K562 (cell line): ENCODE measurements around the gene GSTA5. TPM values are rescaled to one million over a fixed set of nuclear protein-coding genes. Genes with fewer than 3 reads are reported as not detected.
"Not testable (repeated sequence)": the region's sequence is repeated elsewhere in the genome, so short reads cannot be mapped to it uniquely, and the experiment has no call there.

Source experiments
- ATAC-seq: fragments of 200-7000 bp; cut with Tn5 transposase; 3 replicates; pipeline ENCODE4 v1.9.1; 2020; ENCODE audit warnings: moderate library complexity
- BruUV-seq: library from RNA; stranded (reverse); fragments of 400-500 nt; replicated peaks from 2 replicates; lab custom pipeline; 2021; lab: Mats Ljungman, UMichigan
- CTCF ChIA-PET: fragments of 300-600 bp; formaldehyde crosslinking; extraction: SDS; loops from one replicate; lab custom pipeline; 2021; ENCODE audit warnings: low intra/inter-chr PET ratio; lab: Yijun Ruan, JAX
- POLR2A ChIA-PET: fragments of 300-600, 350-650 bp; sonication (Branson Sonifier 250); formaldehyde crosslinking; extraction: SDS; loops from one replicate; lab custom pipeline; 2021; ENCODE audit warnings: antibody characterized with exemption, inconsistent platforms; lab: Yijun Ruan, JAX
- DNase-seq, 4 experiments: peaks; one replicate each; pipeline versions ENCODE4 v3.0.0 to v3.0.0-alpha.2; 2011 to 2018; ENCODE audit warnings: low spot score in 3 of 4, mixed read lengths in 3 of 4; ENCODE audit errors: extremely low read depth in 1 of 4
- FAIRE-seq: peaks from 2 replicates; lab custom pipeline; 2011; peaks lifted over from hg19 to GRCh38; lab: Jason Lieb, UNC
- H2AFZ ChIP-seq: 2 replicates; pipeline ENCODE4 v1.6.0; 2011; ENCODE audit warnings: low read depth, low read length, control low read depth, inconsistent platforms
- H3K27ac ChIP-seq: fragments of 200-600 bp; 3 replicates; pipeline ENCODE4 v1.8.0; 2011; ENCODE audit warnings: low read depth, mild to moderate bottlenecking, control low read depth, inconsistent platforms, low read length, moderate library complexity, mixed read lengths; ENCODE audit errors: extremely low read depth
- H3K27me3 ChIP-seq, 2 experiments: fragments of 300-600 bp in 1 of 2; 2 replicates in 1 of 2; 3 replicates in 1 of 2; pipeline versions ENCODE4 v1.6.0 to v1.8.0; 2011; ENCODE audit warnings: inconsistent platforms in 2 of 2, low read length in 2 of 2, mild to moderate bottlenecking in 1 of 2, mixed read lengths in 1 of 2, moderate library complexity in 1 of 2; ENCODE audit not compliant: control insufficient read depth in 2 of 2, insufficient read depth in 2 of 2
- H3K36me3 ChIP-seq: fragments of 300-600 bp; 3 replicates; pipeline ENCODE4 v1.8.0; 2011; ENCODE audit warnings: mild to moderate bottlenecking, low read length, inconsistent platforms; ENCODE audit not compliant: control insufficient read depth, insufficient read depth
- H3K4me1 ChIP-seq, 2 experiments: fragments of 200-600 bp in 1 of 2; replicated peaks in 1 of 2; 2 replicates in 1 of 2; 3 replicates in 1 of 2; pipeline versions ENCODE4 v1.5.1 to v1.8.0; 2011; ENCODE audit warnings: inconsistent platforms in 2 of 2, low read length in 2 of 2, mild to moderate bottlenecking in 1 of 2, mixed read lengths in 1 of 2, moderate library complexity in 1 of 2; ENCODE audit not compliant: control insufficient read depth in 2 of 2, insufficient read depth in 2 of 2
- H3K4me2 ChIP-seq: 2 replicates; pipeline ENCODE4 v1.6.1; 2011; ENCODE audit warnings: low read length, control low read depth, inconsistent platforms, mixed read lengths; ENCODE audit not compliant: insufficient read depth
- H3K4me3 ChIP-seq: fragments of 200-600 bp; sonication (generic), shearing (Covaris generic); 2 replicates; pipeline ENCODE4 v1.5.1; 2016; ENCODE audit warnings: control low read depth, inconsistent platforms
- H3K79me2 ChIP-seq: fragments of 200-600 bp; 3 replicates; pipeline ENCODE4 v1.8.0; 2011; ENCODE audit warnings: low read length, inconsistent platforms; ENCODE audit not compliant: control insufficient read depth, insufficient read depth
- H3K9ac ChIP-seq, 2 experiments: 2 replicates each; pipeline versions ENCODE4 v1.6.0 to v1.6.1; 2011; ENCODE audit warnings: low read depth in 2 of 2, low read length in 2 of 2, control low read depth in 1 of 2, inconsistent platforms in 1 of 2, mild to moderate bottlenecking in 1 of 2, mixed read lengths in 1 of 2; ENCODE audit not compliant: insufficient read depth in 1 of 2
- H3K9me1 ChIP-seq: one replicate; pipeline ENCODE4 v1.6.0; 2011; ENCODE audit warnings: inconsistent platforms, mild to moderate bottlenecking, low read length, moderate library complexity; ENCODE audit not compliant: control insufficient read depth, insufficient read depth
- H3K9me3 ChIP-seq: replicated peaks from 2 replicates; pipeline ENCODE4 v1.5.1; 2011; ENCODE audit warnings: low read depth, low read length, inconsistent platforms; ENCODE audit not compliant: control insufficient read depth, insufficient read depth
- H4K20me1 ChIP-seq: replicated peaks from 2 replicates; pipeline ENCODE4 v1.6.1; 2011; ENCODE audit warnings: low read length, inconsistent platforms, mixed read lengths; ENCODE audit not compliant: control insufficient read depth, insufficient read depth
- RBM25 ChIP-seq: fragments of 200-400 bp; formaldehyde crosslinking; IDR thresholded peaks from 2 replicates; pipeline ENCODE4 v1.6.1; 2018; ENCODE audit warnings: low read length, low read depth, moderate library complexity; ENCODE audit not compliant: severe bottlenecking
- in situ Hi-C: fragments of 300-500 bp; cut with MboI; formaldehyde crosslinking; loops from 4 replicates; pipeline ENCODE4 v1.15.0; 2018; ENCODE audit warnings: inconsistent platforms, mixed read lengths
- intact Hi-C: fragments of 100-400 bp; cut with micrococcal nuclease; formaldehyde crosslinking; loops from 2 replicates; pipeline ENCODE4 v1.14.2; 2022
- polyA plus RNA-seq, 8 experiments: library from polyadenylated mRNA; depleted of rRNA in 4 of 8; stranded (reverse) in 5 of 8; unstranded in 3 of 8; fragments of >200 nt; fragmentation: Nextera tagmentation in 2 of 8; fragmentation: Illumina TruSeq in 1 of 8; extraction: Ambion mirVana in 2 of 8; extraction: Trizol in 1 of 8; gene quantifications; 2 replicates each; pipeline versions ENCODE4 v1.2.1 to v1.2.3, GENCODE V29; 2011 to 2014; ENCODE audit warnings: inconsistent platforms in 1 of 8, missing spikeins in 1 of 8
- total RNA-seq, 7 experiments: library from RNA; depleted of rRNA in 6 of 7; stranded (reverse); fragments of >200 nt in 6 of 7; fragmentation: Illumina TruSeq in 2 of 7; extraction: Trizol in 2 of 7; gene quantifications; 2 replicates each; pipeline versions ENCODE4 v1.2.1 to v1.2.3, GENCODE V29; 2011 to 2021; ENCODE audit warnings: low replicate concordance in 1 of 7

Gene GSTA5
- total and polyA plus RNA-seq, 9 of the 15 experiments (the other 6 are each of a cell fraction or from before 2014, with no cell fraction given): not detected

- not testable (repeated sequence) for FAIRE-seq
Observed at GRCh38 chr6:52782209-52782608, 58.4 kb downstream of the GSTA5 start.

More at GRCh38 chr6:52782209-52782608, 58.4 kb downstream of the GSTA5 start:
- H3K27me3 ChIP-seq, in situ Hi-C loops, CTCF ChIA-PET, H2AFZ ChIP-seq, H3K9ac ChIP-seq, DNase-seq, H3K9me1 ChIP-seq, H3K27ac ChIP-seq, BruUV-seq, H3K4me2 ChIP-seq, H3K9me3 ChIP-seq, H3K36me3 ChIP-seq, POLR2A ChIA-PET, H4K20me1 ChIP-seq, H3K4me3 ChIP-seq, H3K4me1 ChIP-seq, intact Hi-C loops, H3K79me2 ChIP-seq, ATAC-seq: not testable (repeated sequence)
- TF ChIP-seq RBM25: peak; percentile 51

Other genes starting within 250 kb of the GSTA5 start
- 3.5 and 5.4 TPM in 2 replicates for gene TMEM14A, start 169.7 kb downstream of the GSTA5 start, total RNA-seq (2014; rRNA removed)
- 9.5 and 10.2 TPM in 2 replicates for gene TMEM14A, start 169.7 kb downstream of the GSTA5 start, total RNA-seq (2014; rRNA removed; fragmentation: Illumina TruSeq; extraction: Trizol)
- gene TMEM14A, start 169.7 kb downstream of the GSTA5 start, total RNA-seq (2015; rRNA removed; fragmentation: Illumina TruSeq; extraction: Trizol): 8.5 and 10.0 TPM in 2 replicates
- 7.4 and 8.1 TPM in 2 replicates for gene TMEM14A, start 169.7 kb downstream of the GSTA5 start, total RNA-seq (2021)
- gene TMEM14A, start 169.7 kb downstream of the GSTA5 start, polyA plus RNA-seq (2011; rRNA removed): 6.1 and 10.7 TPM in 2 replicates
- 6.1 and 6.9 TPM in 2 replicates for gene TMEM14A, start 169.7 kb downstream of the GSTA5 start, polyA plus RNA-seq (2014; fragmentation: Illumina TruSeq; extraction: Trizol)
- 10 to 100 TPM; 32.5 to 43.3 TPM for gene TMEM14A, start 169.7 kb downstream of the GSTA5 start, polyA plus RNA-seq (2014; fragmentation: Nextera tagmentation; extraction: Ambion mirVana)
- 6.2 and 8.0 TPM in 2 replicates for gene TMEM14A, start 169.7 kb downstream of the GSTA5 start, polyA plus RNA-seq (2014; rRNA removed)
- gene GSTA2, start 77.3 kb downstream of the GSTA5 start, total RNA-seq (2014; rRNA removed): 0.12 TPM in 1 of 2 replicates, not detected in the other
- 0.11 TPM in 1 of 2 replicates, not detected in the other for gene GSTA2, start 77.3 kb downstream of the GSTA5 start, total RNA-seq (2014; rRNA removed; fragmentation: Illumina TruSeq; extraction: Trizol)
- gene GSTA2, start 77.3 kb downstream of the GSTA5 start, total RNA-seq (2015; rRNA removed; fragmentation: Illumina TruSeq; extraction: Trizol): 0.14 TPM in 1 of 2 replicates, not detected in the other
- gene GSTA2, start 77.3 kb downstream of the GSTA5 start, total RNA-seq (2021): not detected in 2 replicates
- 0.15 TPM in 1 of 2 replicates, not detected in the other for gene GSTA2, start 77.3 kb downstream of the GSTA5 start, polyA plus RNA-seq (2011; rRNA removed)
- 0.12 TPM in 1 of 2 replicates, not detected in the other for gene GSTA2, start 77.3 kb downstream of the GSTA5 start, polyA plus RNA-seq (2014; fragmentation: Illumina TruSeq; extraction: Trizol)
- under 1 TPM; 0.18 to 0.24 TPM for gene GSTA2, start 77.3 kb downstream of the GSTA5 start, polyA plus RNA-seq (2014; fragmentation: Nextera tagmentation; extraction: Ambion mirVana)
- 0.08 and 0.13 TPM in 2 replicates for gene GSTA2, start 77.3 kb downstream of the GSTA5 start, polyA plus RNA-seq (2014; rRNA removed)
- gene GSTA1, start 37.0 kb downstream of the GSTA5 start, total RNA-seq (2014; rRNA removed): not detected in 2 replicates
- gene GSTA1, start 37.0 kb downstream of the GSTA5 start, total RNA-seq (2014; rRNA removed; fragmentation: Illumina TruSeq; extraction: Trizol): not detected in 2 replicates
- not detected in 2 replicates for gene GSTA1, start 37.0 kb downstream of the GSTA5 start, total RNA-seq (2015; rRNA removed; fragmentation: Illumina TruSeq; extraction: Trizol)
- gene GSTA1, start 37.0 kb downstream of the GSTA5 start, total RNA-seq (2021): 0.42 and 0.45 TPM in 2 replicates
- not detected in 2 replicates for gene GSTA1, start 37.0 kb downstream of the GSTA5 start, polyA plus RNA-seq (2011; rRNA removed)
- not detected in 2 replicates for gene GSTA1, start 37.0 kb downstream of the GSTA5 start, polyA plus RNA-seq (2014; fragmentation: Illumina TruSeq; extraction: Trizol)
- not detected for gene GSTA1, start 37.0 kb downstream of the GSTA5 start, polyA plus RNA-seq (2014; fragmentation: Nextera tagmentation; extraction: Ambion mirVana)
- not detected in 2 replicates for gene GSTA1, start 37.0 kb downstream of the GSTA5 start, polyA plus RNA-seq (2014; rRNA removed)
- not detected in 2 replicates for gene GSTA3, start 68.9 kb upstream of the GSTA5 start, total RNA-seq (2014; rRNA removed)
- gene GSTA3, start 68.9 kb upstream of the GSTA5 start, total RNA-seq (2014; rRNA removed; fragmentation: Illumina TruSeq; extraction: Trizol): not detected in 2 replicates
- not detected in 2 replicates for gene GSTA3, start 68.9 kb upstream of the GSTA5 start, total RNA-seq (2015; rRNA removed; fragmentation: Illumina TruSeq; extraction: Trizol)
- not detected in 2 replicates for gene GSTA3, start 68.9 kb upstream of the GSTA5 start, total RNA-seq (2021)
- not detected in 2 replicates for gene GSTA3, start 68.9 kb upstream of the GSTA5 start, polyA plus RNA-seq (2011; rRNA removed)
- gene GSTA3, start 68.9 kb upstream of the GSTA5 start, polyA plus RNA-seq (2014; fragmentation: Illumina TruSeq; extraction: Trizol): not detected in 2 replicates
- gene GSTA3, start 68.9 kb upstream of the GSTA5 start, polyA plus RNA-seq (2014; fragmentation: Nextera tagmentation; extraction: Ambion mirVana): not detected
- not detected in 2 replicates for gene GSTA3, start 68.9 kb upstream of the GSTA5 start, polyA plus RNA-seq (2014; rRNA removed)
- 1.3 and 1.5 TPM in 2 replicates for gene GSTA4, start 154.5 kb upstream of the GSTA5 start, total RNA-seq (2014; rRNA removed)
- 1.7 and 2.0 TPM in 2 replicates for gene GSTA4, start 154.5 kb upstream of the GSTA5 start, total RNA-seq (2014; rRNA removed; fragmentation: Illumina TruSeq; extraction: Trizol)
- 0.98 and 1.7 TPM in 2 replicates for gene GSTA4, start 154.5 kb upstream of the GSTA5 start, total RNA-seq (2015; rRNA removed; fragmentation: Illumina TruSeq; extraction: Trizol)
- 0.89 and 1.4 TPM in 2 replicates for gene GSTA4, start 154.5 kb upstream of the GSTA5 start, total RNA-seq (2021)
- 3.1 and 3.4 TPM in 2 replicates for gene GSTA4, start 154.5 kb upstream of the GSTA5 start, polyA plus RNA-seq (2011; rRNA removed)
- 2.4 and 2.8 TPM in 2 replicates for gene GSTA4, start 154.5 kb upstream of the GSTA5 start, polyA plus RNA-seq (2014; fragmentation: Illumina TruSeq; extraction: Trizol)
- gene GSTA4, start 154.5 kb upstream of the GSTA5 start, polyA plus RNA-seq (2014; fragmentation: Nextera tagmentation; extraction: Ambion mirVana): 1 to 10 TPM; 2.6 to 4.0 TPM
- gene GSTA4, start 154.5 kb upstream of the GSTA5 start, polyA plus RNA-seq (2014; rRNA removed): 2.0 and 2.6 TPM in 2 replicates
- 2.0 and 2.9 TPM in 2 replicates for gene CILK1, start 221.0 kb upstream of the GSTA5 start, total RNA-seq (2014; rRNA removed)
- gene CILK1, start 221.0 kb upstream of the GSTA5 start, total RNA-seq (2014; rRNA removed; fragmentation: Illumina TruSeq; extraction: Trizol): 4.9 and 5.0 TPM in 2 replicates
- 4.3 TPM in 2 replicates for gene CILK1, start 221.0 kb upstream of the GSTA5 start, total RNA-seq (2015; rRNA removed; fragmentation: Illumina TruSeq; extraction: Trizol)
- 4.4 and 4.5 TPM in 2 replicates for gene CILK1, start 221.0 kb upstream of the GSTA5 start, total RNA-seq (2021)
- gene CILK1, start 221.0 kb upstream of the GSTA5 start, polyA plus RNA-seq (2011; rRNA removed): 4.3 and 4.4 TPM in 2 replicates
- 4.5 and 5.0 TPM in 2 replicates for gene CILK1, start 221.0 kb upstream of the GSTA5 start, polyA plus RNA-seq (2014; fragmentation: Illumina TruSeq; extraction: Trizol)
- gene CILK1, start 221.0 kb upstream of the GSTA5 start, polyA plus RNA-seq (2014; fragmentation: Nextera tagmentation; extraction: Ambion mirVana): 1 to 10 TPM; 1.4 to 1.6 TPM
- 3.5 and 4.1 TPM in 2 replicates for gene CILK1, start 221.0 kb upstream of the GSTA5 start, polyA plus RNA-seq (2014; rRNA removed)
- gene FBXO9, start 224.6 kb upstream of the GSTA5 start, total RNA-seq (2014; rRNA removed): 27.6 and 44.5 TPM in 2 replicates
- gene FBXO9, start 224.6 kb upstream of the GSTA5 start, total RNA-seq (2014; rRNA removed; fragmentation: Illumina TruSeq; extraction: Trizol): 52.5 and 61.7 TPM in 2 replicates
- 49.6 and 52.6 TPM in 2 replicates for gene FBXO9, start 224.6 kb upstream of the GSTA5 start, total RNA-seq (2015; rRNA removed; fragmentation: Illumina TruSeq; extraction: Trizol)
- 79.9 and 85.3 TPM in 2 replicates for gene FBXO9, start 224.6 kb upstream of the GSTA5 start, total RNA-seq (2021)
- gene FBXO9, start 224.6 kb upstream of the GSTA5 start, polyA plus RNA-seq (2011; rRNA removed): 80.2 and 80.9 TPM in 2 replicates
- gene FBXO9, start 224.6 kb upstream of the GSTA5 start, polyA plus RNA-seq (2014; fragmentation: Illumina TruSeq; extraction: Trizol): 53.6 and 61.7 TPM in 2 replicates
- 10 to 100 TPM; 10.1 to 12.6 TPM for gene FBXO9, start 224.6 kb upstream of the GSTA5 start, polyA plus RNA-seq (2014; fragmentation: Nextera tagmentation; extraction: Ambion mirVana)
- 48.3 and 51.4 TPM in 2 replicates for gene FBXO9, start 224.6 kb upstream of the GSTA5 start, polyA plus RNA-seq (2014; rRNA removed)